ENCODE results near the gene CALCOCO2. TPM values are rescaled to one million over a fixed set of nuclear protein-coding genes. Genes with fewer than 3 reads are reported as not detected.

Gene CALCOCO2
- 58.8 to 79.7 TPM (median 76.0 TPM) in 3 replicates for polyA plus RNA-seq
- 222 TPM for polyA plus RNA-seq (2011; ENCODE audit: low read depth)
- polyA plus RNA-seq (2011; cell fraction: cytosol; rRNA removed), result 39.4 and 73.6 TPM in 2 replicates
- polyA plus RNA-seq (2011; cell fraction: nucleus; rRNA removed), result 56.5 and 59.7 TPM in 2 replicates
- polyA plus RNA-seq (2012; ENCODE audit: low replicate concordance), result 49.9 and 67.9 TPM in 2 replicates
- 34.6 to 129 TPM (median 106 TPM) in 3 replicates for polyA minus RNA-seq
- polyA minus RNA-seq (2011; cell fraction: cytosol; rRNA and poly(A)+ RNA removed), result 31.8 TPM
- 15.5 and 49.6 TPM in 2 replicates for polyA minus RNA-seq (2011; cell fraction: nucleus; rRNA and poly(A)+ RNA removed)

- Histone ChIP-seq H3K9me1 (ENCODE audit: control insufficient read depth, extremely low read depth, insufficient read depth, low read length) (peaks cover 2% of the 10 kb centered on the region), H3K36me3 (ENCODE audit: control insufficient read depth in 2 of 2, extremely low read depth in 1 of 2, insufficient read depth in 2 of 2, low read length in 2 of 2) (peaks cover 0 to 2% of the 10 kb centered on the region in 2 experiments), H2AFZ (ENCODE audit: control insufficient read depth, low read length) (peak within 1 kb of the TSS; percentile 99), H3K9ac (ENCODE audit: control insufficient read depth, extremely low read depth, insufficient read depth, low read length) (peak within 1 kb of the TSS; percentile 95), H3K4me3 (ENCODE audit: control insufficient read depth in 2 of 3, extremely low read depth in 1 of 3, insufficient read depth in 2 of 3, low read depth in 1 of 3, low read length in 3 of 3) (peak within 1 kb of the TSS; percentile 80 to 98 (median 98)), H4K20me1 (ENCODE audit: control insufficient read depth, extremely low read depth, insufficient read depth, low read length) (no peaks in the 10 kb centered on the region), H3K4me2 (ENCODE audit: control insufficient read depth, extremely low read depth, insufficient read depth, low read depth, low read length) (peak within 1 kb of the TSS; percentile 99), H3K27me3 (ENCODE audit: control insufficient read depth, extremely low read depth, insufficient read depth, low read length) (no peaks in the 10 kb centered on the region), H3K27ac (ENCODE audit: control insufficient read depth, insufficient read depth, low read length) (peak within 1 kb of the TSS; percentile 93), H3K9me3 (ENCODE audit: control insufficient read depth, low read depth, low read length) (no peaks in the 10 kb centered on the region), H3K79me2 (ENCODE audit: control insufficient read depth, insufficient read depth, low read length) (peaks cover 24% of the 10 kb centered on the region), H3K4me1 (ENCODE audit: control insufficient read depth, extremely low read depth, insufficient read depth, low read length) (peaks cover 6% of the 10 kb centered on the region)
- DNase-seq (ENCODE audit: low read depth, low spot score), result peak; percentile 59
- dilution Hi-C loops (cut with MboI; ENCODE audit: extremely low pct_ligation_motif_present, low sequenced_read_pairs), result no loop called here
- TF ChIP-seq CTCF (optimal IDR thresholded peaks at IDR 0.05 in 1 of 3, IDR thresholded peaks at IDR 0.05 in 1 of 3, conservative IDR thresholded peaks at IDR 0.05 in 1 of 3; ENCODE audit: extremely low read depth in 1 of 3, insufficient read depth in 2 of 3, low read length in 3 of 3) (peak in 1 of 3 experiments; percentile 5), EZH2 (IDR thresholded peaks at IDR 0.05; ENCODE audit: low read length) (no peak)
- no peak for FAIRE-seq
Measured at GRCh38 chr17:48830840-48831548, at the start of gene CALCOCO2. TSS of gene CALCOCO2 (plus strand) at chr17:48831035. CDS start at chr17:48841708, 10,673 bp downstream.

- FAIRE-seq, result no peak
- H3K4me1 ChIP-seq (ENCODE audit: control insufficient read depth, extremely low read depth, insufficient read depth, low read length), result no peaks in the 10 kb centered on the region
- H3K9me3 ChIP-seq (ENCODE audit: control insufficient read depth, low read depth, low read length), result no peaks in the 10 kb centered on the region
- no peaks in the 10 kb centered on the region for H3K36me3 ChIP-seq (ENCODE audit: control insufficient read depth in 2 of 2, extremely low read depth in 1 of 2, insufficient read depth in 2 of 2, low read length in 2 of 2)
- no peaks in the 10 kb centered on the region for H3K9me1 ChIP-seq (ENCODE audit: control insufficient read depth, extremely low read depth, insufficient read depth, low read length)
- DNase-seq (ENCODE audit: low read depth, low spot score), result no peak
- H3K4me3 ChIP-seq (ENCODE audit: control insufficient read depth in 2 of 3, extremely low read depth in 1 of 3, insufficient read depth in 2 of 3, low read depth in 1 of 3, low read length in 3 of 3), result no peak overlapping the region
- no peak overlapping the region for H3K9ac ChIP-seq (ENCODE audit: control insufficient read depth, extremely low read depth, insufficient read depth, low read length)
- H4K20me1 ChIP-seq (ENCODE audit: control insufficient read depth, extremely low read depth, insufficient read depth, low read length), result no peaks in the 10 kb centered on the region
- H3K27me3 ChIP-seq (ENCODE audit: control insufficient read depth, extremely low read depth, insufficient read depth, low read length), result peaks cover 12% of the 10 kb centered on the region
- no peak for TF ChIP-seq EZH2 (IDR thresholded peaks at IDR 0.05; ENCODE audit: low read length)
- no peak overlapping the region for H3K27ac ChIP-seq (ENCODE audit: control insufficient read depth, insufficient read depth, low read length)
- H3K4me2 ChIP-seq (ENCODE audit: control insufficient read depth, extremely low read depth, insufficient read depth, low read depth, low read length), result no peak overlapping the region
- no peak overlapping the region for H2AFZ ChIP-seq (ENCODE audit: control insufficient read depth, low read length)
- dilution Hi-C loops (cut with MboI; ENCODE audit: extremely low pct_ligation_motif_present, low sequenced_read_pairs), result no loop called here
- H3K79me2 ChIP-seq (ENCODE audit: control insufficient read depth, insufficient read depth, low read length), result no peaks in the 10 kb centered on the region
Measured at GRCh38 chr17:48787828-48788227, 43.0 kb upstream of the CALCOCO2 start.
